ENCODE results near the gene GLIPR1L1.

DNA sequence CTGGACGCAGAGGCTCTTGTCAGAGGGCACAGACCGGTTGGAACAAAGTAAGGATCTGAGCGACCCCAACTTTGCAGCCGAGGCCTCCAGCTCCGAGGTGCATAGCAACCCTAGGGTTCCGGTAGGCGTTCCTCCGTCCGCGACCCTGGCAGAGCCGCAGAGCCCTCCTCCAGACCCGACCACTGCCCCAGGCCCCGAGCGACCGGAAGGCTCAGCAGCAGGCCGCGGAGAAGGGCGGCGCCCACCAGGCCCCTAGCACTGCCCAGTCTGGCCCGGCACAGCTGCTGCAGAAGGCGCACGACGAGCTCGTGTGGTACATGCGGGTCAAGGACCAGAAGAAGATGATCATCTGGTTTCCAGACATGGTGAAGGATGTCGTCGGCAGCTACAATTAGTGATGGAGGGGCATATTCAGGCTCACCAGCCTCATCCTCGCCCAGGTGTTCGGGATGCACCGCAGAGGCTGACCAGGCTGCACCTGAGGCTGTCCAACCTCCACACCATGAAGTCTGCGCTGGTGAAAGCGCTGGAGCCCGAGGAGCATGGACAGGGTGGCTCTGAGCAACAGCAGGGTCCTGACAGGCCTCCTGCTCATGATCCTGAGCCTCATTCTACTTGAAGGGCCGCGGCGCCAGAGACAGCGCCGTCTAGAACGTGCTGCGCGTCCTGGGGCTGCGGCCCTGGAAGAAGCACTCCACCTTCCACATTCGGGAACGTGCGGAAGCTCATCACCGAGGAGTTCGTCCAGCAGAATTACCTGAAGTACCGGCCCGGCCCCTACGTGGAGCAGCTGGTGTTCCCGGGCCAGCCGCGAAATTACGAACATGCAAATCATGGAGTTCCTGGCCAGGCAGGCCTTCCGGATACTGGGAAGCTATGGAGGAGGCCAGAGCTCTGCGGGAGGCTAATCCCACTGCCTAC is 28.8 kb upstream of the GLIPR1L1 start:
- TF ChIP-seq, protein P1, sequence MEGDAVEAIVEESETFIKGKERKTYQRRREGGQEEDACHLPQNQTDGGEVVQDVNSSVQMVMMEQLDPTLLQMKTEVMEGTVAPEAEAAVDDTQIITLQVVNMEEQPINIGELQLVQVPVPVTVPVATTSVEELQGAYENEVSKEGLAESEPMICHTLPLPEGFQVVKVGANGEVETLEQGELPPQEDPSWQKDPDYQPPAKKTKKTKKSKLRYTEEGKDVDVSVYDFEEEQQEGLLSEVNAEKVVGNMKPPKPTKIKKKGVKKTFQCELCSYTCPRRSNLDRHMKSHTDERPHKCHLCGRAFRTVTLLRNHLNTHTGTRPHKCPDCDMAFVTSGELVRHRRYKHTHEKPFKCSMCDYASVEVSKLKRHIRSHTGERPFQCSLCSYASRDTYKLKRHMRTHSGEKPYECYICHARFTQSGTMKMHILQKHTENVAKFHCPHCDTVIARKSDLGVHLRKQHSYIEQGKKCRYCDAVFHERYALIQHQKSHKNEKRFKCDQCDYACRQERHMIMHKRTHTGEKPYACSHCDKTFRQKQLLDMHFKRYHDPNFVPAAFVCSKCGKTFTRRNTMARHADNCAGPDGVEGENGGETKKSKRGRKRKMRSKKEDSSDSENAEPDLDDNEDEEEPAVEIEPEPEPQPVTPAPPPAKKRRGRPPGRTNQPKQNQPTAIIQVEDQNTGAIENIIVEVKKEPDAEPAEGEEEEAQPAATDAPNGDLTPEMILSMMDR (IDR thresholded peaks at IDR 0.05): no peak
- no peak for TF ChIP-seq POLR2A (IDR thresholded peaks at IDR 0.05)
